ENCODE results near the gene ADAMTS13.

ADAMTS13 gene

GRCh38 chr9:133393399-133393798 lies 28.8 kb upstream of the ADAMTS13 start:
- no peak for DNase-seq (ENCODE audit: low read depth)
- no peak for TF ChIP-seq CTCF (IDR thresholded peaks at IDR 0.05; ENCODE audit: control insufficient read depth, insufficient read depth, low read depth, low read length, missing control alignments)
- no peak overlapping the region for H3K4me3 ChIP-seq (ENCODE audit: control insufficient read depth, low read depth, low read length)

- H3K4me3 ChIP-seq (ENCODE audit: control insufficient read depth, low read depth, low read length): no peak overlapping the region
- DNase-seq (ENCODE audit: low read depth): no peak
- TF ChIP-seq CTCF (IDR thresholded peaks at IDR 0.05; ENCODE audit: control insufficient read depth, insufficient read depth, low read depth, low read length, missing control alignments): no peak
Measured at GRCh38 chr9:133394687-133395271, 27.4 kb upstream of the ADAMTS13 start.

GRCh38 chr9:133396952-133397351 lies 25.2 kb upstream of the ADAMTS13 start:
- H3K4me3 ChIP-seq (ENCODE audit: control insufficient read depth, low read depth, low read length): no peak overlapping the region
- peak; percentile 40 for TF ChIP-seq CTCF (IDR thresholded peaks at IDR 0.05; ENCODE audit: control insufficient read depth, insufficient read depth, low read depth, low read length, missing control alignments)
- no peak for DNase-seq (ENCODE audit: low read depth)

GRCh38 chr9:133397370-133397769 lies 24.8 kb upstream of the ADAMTS13 start:
- no peak for DNase-seq (ENCODE audit: low read depth)
- TF ChIP-seq CTCF (IDR thresholded peaks at IDR 0.05; ENCODE audit: control insufficient read depth, insufficient read depth, low read depth, low read length, missing control alignments): no peak
- no peak overlapping the region for H3K4me3 ChIP-seq (ENCODE audit: control insufficient read depth, low read depth, low read length)

GRCh38 chr9:133397895-133398294 lies 24.3 kb upstream of the ADAMTS13 start:
- no peak for TF ChIP-seq CTCF (IDR thresholded peaks at IDR 0.05; ENCODE audit: control insufficient read depth, insufficient read depth, low read depth, low read length, missing control alignments)
- no peak for DNase-seq (ENCODE audit: low read depth)
- no peak overlapping the region for H3K4me3 ChIP-seq (ENCODE audit: control insufficient read depth, low read depth, low read length)

GRCh38 chr9:133400292-133400691 lies 21.9 kb upstream of the ADAMTS13 start:
- no peak for TF ChIP-seq CTCF (IDR thresholded peaks at IDR 0.05; ENCODE audit: control insufficient read depth, insufficient read depth, low read depth, low read length, missing control alignments)
- DNase-seq (ENCODE audit: low read depth): no peak
- H3K4me3 ChIP-seq (ENCODE audit: control insufficient read depth, low read depth, low read length): no peak overlapping the region

GRCh38 chr9:133401588-133401987 lies 20.6 kb upstream of the ADAMTS13 start:
- no peak overlapping the region for H3K4me3 ChIP-seq (ENCODE audit: control insufficient read depth, low read depth, low read length)
- no peak for DNase-seq (ENCODE audit: low read depth)
- no peak for TF ChIP-seq CTCF (IDR thresholded peaks at IDR 0.05; ENCODE audit: control insufficient read depth, insufficient read depth, low read depth, low read length, missing control alignments)
